Kidney glomerular epithelial cell (primary cell): ENCODE results near the gene RNF208.
"Not testable (repeated sequence)": the region's sequence is repeated elsewhere in the genome, so short reads cannot be mapped to it uniquely, and the experiment has no call there.

Source experiments
- DNase-seq: peaks from one replicate; lab custom pipeline; 2025; lab: John Stamatoyannopoulos, UW

RNF208 gene

DNA sequence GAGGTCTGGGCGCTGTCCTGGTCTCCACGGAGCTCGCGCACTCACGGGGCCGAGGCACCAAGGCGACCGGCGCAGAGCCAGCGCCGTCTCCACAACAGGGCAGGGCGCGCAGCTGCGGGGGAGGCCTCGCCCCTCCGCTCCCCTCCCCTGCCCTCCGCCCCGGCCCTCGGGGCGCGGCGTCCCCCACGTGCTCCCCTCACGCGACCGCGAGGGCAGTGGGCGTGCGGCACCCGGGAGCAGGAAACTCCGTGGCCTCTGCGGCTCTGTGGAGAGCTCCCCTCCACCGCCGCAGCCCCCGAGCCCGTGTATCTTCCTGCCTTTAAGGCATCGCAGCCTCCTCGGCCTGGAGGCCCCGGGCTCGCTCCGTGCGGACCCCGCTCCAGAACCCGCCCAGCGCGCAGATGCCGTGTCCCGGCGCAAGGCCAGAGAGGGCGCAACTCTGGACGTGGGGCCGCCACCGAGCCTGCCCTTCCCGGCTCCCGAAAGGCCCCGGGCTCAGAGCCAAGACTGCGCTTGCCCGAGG, 18.3 kb upstream of the RNF208 start:
- DNase-seq, result peak; percentile 41

DNA sequence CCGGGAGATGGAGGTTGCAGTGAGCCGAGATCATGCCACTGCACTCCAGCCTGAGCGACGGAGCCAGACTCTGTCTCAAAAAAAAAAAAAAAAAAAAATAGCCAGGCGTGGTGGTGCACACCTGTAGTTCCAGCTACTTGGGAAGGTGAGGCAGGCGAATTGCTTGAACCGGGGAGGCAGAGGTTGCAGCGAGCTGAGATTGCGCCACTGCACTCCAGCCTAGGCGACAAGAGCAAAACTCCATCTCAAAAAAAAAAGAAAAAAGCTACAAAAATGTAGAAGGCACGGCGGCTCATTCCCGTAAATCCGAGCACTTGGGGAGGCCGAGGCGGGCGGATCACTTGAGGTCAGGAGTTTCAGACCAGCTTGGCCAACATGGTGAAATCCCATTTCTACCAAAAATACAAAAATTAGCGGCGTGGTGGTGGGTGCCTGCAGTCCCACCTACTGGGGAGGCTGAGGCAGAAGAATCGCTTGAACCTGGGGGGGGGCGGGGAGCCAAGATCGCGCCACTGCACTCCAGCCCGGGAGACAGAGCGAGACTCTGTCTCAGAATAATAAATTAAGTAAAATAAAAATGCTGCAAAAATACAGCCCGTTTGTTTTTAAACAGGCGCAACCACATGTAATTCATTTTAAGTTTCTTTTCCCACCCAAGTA, 17.6 kb upstream of the RNF208 start:
- not testable (repeated sequence) for DNase-seq

DNA sequence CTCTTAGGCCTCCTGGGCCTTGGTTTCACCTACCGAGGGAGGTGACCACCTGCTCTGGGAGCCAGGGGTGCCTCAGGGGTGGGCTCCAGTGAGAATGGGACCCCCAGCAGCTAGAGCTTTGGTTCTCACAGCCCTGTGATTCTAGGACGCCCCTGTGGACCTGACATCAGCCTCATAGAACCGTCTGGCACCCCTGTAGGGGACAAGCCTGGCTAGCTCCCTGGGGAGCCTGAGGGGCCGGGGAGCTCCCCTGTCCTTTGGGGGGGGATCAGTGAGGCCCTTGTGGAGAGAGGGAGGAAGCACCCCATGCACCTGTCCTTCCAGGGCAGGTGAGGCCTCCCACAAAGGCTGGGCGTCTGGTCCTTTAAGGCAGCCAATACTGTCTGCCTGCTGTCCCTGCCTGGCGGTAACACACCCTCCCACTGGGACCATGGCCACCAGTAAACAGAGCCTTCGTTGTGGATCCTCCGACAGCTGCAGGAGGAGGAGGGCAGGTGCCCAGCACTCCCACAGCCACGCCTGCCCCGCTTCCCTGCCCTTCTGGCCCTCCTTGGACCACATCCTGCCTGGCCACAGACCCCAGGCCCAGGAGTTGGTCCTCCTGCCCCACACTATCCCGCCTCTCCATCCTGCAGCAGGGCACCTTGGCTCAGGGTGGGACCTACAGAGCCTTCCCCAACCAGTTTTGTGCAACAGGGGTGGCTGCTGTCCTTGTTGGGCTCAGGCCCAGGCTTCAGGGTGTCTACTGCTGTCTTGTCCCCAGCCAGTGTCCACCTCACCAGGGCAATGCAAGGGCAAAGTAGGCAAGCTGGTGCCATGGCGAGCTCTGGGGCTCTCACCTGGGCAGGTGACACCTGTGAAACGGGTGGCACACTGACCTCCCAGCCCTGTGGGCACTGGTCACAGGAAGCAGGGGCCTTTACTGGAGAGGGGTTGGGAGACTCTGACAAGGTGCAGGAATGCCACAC, 16.0 kb upstream of the RNF208 start:
- no peak for DNase-seq

DNA sequence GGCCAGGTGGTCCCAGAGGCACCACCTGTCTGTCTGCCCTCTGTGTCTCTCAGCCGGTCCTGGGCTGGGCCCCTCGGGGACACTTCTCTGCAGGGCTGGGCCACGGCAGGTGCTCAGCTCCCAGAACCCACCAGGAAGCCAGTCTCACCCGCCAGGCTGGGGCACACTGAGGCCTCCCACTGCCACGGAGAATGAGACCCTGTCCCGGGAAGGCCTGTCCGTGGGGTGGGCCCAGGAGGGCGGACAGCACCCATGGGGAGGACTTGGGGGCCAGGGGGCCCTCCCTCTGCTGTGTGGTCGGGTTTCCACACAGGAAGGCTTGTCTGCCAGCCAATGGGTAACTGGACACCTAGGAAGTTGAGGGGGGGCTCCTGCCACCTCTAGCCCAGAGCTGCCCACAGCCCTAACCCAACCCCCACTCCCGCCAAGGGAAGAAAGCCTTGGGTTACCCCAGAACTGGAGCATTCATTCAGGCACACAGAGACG, 14.9 kb upstream of the RNF208 start:
- no peak for DNase-seq

DNA sequence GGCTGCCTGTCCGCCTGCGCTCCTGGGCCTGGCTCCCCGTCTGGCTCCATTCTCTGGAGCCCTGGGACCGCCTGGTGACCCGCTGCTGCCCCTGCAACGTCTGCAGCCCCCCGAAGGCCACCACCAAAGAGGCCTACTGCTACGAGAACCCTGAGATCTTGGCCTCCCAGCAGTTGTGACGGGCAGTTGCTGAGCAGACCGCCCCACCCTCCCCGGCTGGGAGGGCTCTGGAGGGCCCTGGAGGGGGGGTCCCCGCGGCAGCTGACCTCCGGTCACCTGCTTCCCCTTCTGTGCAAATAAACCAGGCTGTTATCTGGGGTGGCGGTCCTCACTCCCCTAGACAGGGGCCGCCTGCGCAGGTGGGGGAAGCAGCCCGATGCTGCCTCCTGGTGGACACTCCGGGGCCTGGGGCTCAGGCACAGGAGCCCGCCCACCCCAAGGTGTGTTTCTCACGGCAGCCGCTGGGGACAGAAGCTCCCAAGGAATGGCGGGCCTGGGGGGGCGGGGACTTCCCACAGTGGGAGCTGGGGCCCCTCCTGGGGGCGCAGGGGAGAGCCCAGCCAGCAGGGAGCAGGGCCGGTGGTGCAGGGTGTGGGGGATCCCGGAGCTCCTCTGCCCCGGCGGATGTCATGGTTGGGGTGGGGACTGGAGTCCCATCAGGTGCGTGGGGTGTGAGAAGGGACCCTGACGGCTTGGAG, 14.3 kb upstream of the RNF208 start:
- peak; percentile 49 for DNase-seq

DNA sequence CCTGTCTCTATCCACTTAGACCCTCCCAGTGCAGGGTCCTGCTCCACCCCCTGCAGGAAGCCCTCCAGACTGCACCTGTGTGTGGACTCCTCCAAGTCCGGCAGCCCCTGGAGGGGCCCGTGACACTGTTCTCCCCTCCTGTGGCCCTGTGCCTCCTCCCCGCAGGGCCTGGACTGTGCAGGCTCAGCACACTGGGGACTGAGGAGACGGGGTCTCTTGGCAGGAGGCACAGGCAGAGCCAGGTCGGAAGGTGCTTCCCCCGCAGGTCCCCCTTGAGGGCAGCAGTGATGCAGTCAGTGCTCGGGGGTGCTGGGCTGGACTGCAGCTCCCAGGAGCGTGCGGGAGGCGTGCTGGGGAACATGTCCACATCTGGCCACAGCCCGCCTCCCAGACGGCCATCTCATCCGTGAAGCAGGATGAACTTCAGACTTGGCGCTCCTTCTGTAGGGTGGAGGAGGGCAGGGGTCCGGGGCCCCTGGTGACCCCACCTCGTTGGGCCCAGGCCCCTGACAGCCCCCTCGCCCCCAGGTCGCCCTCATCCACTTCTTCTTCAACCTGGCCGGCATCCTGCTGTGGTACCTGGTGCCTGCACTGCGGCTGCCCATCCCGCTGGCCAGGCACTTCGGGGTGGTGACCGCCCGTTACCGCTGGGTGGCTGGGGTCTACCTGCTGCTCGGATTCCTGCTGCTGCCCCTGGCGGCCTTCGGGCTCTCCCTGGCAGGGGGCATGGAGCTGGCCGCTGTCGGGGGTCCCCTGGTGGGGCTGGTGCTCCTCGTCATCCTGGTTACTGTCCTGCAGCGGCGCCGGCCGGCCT, 13.6 kb upstream of the RNF208 start:
- DNase-seq, result no peak

DNA sequence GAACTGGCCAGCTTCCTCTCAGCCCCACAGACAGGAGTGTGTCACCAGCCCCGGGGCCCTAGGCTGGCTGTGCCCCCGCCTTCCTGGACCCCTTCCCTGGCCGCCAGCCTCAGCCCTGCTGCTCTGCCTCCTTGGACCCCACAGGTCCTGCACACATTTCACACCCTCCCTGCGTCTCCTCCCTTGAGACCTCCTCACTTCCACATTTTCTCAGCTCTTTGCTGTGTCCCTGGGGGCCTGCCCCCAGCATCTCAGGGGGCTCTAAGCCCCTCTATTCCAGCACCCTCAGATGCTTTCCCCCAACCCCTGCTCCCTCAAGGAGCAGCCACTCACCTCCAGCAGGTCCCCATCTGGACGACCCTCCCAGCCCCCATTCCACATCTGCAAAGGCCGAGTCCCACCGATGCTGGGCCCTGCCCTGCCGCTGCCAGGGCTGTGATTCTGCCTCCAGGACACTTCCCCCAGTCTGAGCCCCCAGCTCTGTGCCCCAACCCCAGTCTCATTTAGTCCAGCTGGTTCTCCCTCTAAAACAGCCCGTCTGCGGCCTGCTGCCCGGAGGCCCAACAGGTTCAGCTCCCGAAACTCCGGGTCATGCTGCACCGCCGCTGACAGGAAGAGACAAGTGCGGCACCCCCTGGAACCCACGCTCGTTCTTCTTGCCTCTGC, 12.9 kb upstream of the RNF208 start:
- DNase-seq, result no peak

DNA sequence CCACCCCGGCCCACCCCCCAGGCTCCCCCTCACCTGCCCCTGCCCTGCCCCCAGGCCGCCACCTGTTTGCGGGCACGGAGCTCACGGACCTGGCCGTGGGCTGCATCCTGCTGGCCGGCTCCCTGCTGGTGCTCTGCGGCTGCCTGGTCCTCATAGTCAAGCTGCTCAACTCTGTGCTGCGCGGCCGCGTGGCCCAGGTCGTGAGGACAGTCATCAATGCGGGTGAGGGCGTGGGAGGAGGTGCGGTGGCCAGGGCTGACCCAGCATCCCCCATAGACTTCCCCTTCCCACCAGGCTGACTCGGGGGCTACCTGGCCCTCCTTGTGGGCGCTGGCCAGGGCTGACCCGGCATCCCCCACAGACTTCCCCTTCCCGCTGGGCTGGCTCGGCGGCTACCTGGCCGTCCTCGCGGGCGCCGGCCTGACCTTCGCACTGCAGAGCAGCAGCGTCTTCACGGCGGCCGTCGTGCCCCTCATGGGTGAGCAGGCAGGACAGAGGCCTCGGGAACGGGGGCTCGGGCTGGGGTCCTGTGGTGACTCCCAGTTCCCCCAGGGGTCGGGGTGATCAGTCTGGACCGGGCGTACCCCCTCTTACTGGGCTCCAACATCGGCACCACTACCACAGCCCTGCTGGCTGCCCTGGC, 12.1 kb upstream of the RNF208 start:
- DNase-seq, result no peak

DNA sequence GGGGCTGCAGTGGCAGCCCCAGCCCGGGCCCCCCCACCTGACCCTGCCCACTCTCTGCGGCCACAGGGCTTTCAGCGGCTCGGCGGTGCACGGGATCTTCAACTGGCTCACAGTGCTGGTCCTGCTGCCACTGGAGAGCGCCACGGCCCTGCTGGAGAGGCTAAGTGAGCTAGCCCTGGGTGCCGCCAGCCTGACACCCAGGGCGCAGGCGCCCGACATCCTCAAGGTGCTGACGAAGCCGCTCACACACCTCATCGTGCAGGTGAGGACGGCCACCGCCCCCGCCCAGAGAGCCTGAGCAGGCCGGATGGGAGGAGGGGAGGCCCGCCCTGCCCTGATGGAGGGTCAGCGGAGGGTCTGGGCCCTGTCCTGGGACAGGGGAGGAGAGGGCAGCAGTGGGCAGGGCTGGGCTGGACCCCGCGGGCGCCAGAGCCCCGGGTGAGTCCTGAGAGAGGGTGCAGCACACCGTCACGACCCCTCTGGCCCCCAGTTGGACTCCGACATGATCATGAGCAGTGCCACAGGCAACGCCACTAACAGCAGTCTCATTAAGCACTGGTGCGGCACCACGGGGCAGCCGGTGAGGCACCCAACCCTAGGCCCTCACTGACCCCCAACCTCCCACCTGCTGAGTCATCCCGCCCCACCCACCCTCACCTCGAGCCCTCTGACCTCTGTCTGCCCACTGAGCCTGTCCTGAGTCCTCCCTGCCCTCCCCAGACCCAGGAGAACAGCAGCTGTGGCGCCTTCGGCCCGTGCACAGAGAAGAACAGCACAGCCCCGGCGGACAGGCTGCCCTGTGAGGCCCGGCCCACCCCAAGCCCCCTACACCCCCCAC, 11.3 kb upstream of the RNF208 start:
- no peak for DNase-seq

DNA sequence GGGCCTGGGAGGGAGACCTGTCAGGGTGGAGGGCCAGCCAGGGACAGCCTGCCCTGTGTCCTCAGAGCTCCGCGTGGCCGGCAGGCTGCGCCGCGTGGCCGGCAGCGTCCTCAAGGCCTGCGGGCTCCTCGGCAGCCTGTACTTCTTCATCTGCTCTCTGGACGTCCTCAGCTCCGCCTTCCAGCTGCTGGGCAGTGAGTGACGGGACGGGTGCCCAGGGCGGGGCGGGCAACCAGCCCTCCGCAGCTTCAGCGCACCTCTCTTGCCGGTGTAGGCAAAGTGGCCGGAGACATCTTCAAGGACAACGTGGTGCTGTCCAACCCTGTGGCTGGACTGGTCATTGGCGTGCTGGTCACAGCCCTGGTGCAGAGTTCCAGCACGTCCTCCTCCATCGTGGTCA, 10.5 kb upstream of the RNF208 start:
- no peak for DNase-seq

DNA sequence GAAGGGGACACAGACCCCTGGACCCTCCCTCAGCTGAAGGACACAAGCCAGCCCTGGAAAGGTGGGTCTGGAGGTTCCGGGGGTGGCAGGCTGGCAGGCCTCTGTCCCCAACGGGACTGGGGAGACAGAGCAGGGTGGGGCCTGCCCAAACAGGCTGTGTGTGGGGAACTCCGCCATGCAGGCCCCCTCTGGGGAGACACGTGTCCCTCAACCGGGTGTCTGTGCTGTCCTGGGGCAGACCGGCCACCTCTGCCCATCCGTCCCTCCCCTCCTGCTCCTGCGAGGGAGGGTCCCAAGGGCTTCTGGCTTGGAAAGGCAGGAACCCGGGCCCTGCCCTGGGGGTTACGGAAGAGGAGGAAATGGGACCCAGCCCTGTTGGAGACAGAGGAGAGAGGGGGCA, 10.1 kb upstream of the RNF208 start:
- no peak for DNase-seq

DNA sequence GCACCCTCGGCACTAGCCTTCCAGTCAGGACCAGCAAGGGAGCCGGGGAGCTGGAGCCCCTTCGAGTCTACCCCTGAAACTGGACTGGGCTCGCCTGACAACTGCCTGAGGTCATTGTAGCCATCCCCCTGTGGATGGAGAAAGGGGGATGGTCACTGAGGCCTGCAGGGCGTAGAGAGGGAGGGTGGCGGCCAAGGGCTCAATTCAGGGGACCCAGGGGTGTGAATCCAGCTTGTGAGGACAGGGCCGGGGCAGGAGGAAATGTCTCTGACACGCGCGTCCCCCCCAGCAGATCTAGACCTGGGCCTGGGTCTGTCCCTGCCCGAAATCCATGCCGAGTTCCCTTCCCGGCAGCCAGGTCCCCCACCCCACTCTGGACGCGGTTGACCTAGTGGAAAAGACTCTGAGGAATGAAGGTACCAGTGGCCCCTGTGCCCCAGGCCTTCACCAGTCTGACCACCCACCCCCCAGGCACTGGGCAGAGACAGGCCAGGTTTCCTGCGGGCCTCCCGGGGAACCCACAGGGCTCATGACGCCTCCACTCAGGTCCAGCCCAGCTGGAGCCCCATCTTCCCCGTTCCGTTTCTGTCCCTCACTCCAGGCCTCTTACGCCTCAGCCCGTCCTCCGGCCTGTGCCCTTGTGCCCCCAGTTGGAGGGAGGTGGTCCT, 9.5 kb upstream of the RNF208 start:
- no peak for DNase-seq

DNA sequence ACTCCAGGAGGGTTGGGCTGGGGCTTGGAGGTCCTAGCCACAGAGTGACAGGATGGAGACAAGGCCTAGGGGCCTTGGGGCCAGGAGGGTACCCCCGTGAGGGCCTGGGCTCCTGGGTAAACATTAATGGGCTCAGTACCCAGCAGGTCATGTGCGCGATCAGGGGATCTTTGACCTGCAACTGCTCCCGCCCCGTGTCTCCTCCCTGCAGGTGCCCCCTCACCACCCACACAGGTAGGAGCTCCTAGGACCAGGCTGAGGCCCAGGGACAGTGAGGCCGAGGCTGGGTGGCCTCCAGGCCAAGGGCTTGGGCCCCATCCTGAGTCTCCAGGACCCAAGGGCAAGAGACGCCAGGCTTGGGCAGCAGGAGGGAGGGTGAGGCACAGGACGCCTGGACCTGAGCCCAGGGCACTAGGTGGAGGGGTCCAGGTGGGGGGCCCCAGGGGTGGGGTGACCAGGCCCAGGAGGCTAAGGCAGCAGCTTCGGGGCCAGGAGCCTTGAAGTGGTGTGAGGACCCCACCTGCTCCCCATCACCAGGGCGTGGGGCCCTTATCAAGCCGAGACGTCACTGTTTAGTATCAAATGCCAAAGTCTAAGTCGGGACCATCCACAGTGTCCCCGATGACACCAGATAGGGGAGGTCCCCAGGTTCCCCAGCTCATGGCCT, 8.8 kb upstream of the RNF208 start, which contains the start of gene SLC34A3:
TSS of gene SLC34A3 (plus strand) at position 197 of the 667 bp plus-strand sequence. CDS start 802 bp downstream, outside the sequence.
- no peak for DNase-seq

DNA sequence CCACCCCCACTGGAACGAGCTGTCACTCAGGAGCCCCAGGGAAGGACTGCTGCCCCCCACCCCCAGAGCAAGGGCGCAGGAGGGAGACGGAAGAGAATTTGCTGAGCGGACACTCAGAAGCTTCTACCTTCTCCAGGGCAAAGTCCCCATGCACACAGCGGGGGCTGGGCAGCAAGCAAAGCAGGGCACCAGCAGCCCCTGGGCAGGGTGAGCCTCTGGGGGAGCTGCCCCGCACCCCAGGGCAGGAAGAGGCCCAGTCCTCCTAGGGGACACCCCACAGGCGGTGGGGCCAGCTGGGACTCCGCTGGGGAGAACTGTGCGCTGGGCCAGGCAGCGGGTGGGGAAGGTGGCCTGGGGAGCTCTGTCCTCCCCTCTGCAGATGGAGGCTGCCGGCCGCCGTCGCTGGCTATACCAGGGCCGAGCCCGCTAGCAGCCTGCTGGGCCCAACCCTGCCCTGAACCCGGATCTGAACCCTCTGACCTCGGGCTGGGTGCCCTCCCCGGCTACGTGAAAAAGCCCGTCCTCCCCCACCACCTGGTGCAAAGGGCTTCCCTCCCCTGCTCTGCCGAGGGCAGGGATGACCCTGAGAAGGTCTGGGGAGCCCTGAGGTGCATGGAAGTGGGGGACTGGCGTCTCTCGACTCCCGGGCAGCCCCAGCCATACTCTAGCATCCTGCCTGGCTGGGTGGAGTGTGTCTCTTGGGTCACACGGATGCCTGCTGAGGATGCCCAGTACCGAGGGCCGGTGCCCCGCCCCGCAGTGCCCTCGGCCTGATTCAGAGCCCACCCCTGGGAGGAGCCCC, 8.1 kb upstream of the RNF208 start:
- no peak for DNase-seq

DNA sequence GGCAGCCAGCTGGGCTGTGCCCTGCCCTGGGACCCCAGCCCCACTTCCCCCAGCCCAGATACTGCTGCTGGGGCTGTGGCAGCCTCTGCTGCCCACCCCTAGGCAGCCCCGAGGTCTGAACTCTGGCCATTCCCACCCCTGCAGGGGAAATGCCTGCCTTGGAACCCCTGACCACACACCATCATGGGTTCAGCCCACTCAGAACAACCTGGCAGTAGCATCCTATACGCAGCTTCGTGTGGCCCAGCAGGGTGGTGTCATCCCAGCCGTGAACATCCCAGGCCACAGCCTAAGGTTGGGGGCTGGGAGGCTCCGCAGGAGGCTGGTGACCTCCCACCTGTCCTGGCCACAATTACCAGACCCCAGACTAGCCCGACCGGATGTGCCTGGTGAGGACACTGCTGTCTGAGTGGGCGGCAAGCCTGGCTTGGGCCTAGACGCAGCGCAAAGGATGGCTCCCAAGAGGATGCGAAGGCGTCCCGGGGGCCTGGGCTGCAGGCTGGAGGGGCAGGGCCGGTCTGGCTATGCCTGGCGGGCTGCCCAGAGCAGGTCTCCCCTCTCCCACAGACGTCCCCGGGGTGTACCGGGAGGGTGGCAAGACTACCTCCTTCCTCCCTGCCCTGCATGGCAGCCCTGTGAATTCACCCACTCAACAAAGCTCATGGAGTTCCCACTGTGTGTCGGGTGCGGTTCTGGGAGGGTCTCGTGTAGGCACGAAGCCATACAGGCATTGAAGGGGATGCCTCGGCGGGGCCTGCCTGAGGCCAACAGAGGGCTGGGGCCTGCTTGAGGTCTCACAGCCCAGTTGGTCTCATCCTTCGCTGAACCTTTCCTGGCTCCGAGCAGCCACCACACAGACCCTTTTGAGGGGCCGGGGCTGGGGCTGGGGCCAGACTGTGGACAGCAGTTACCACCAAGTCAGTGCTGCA, 7.2 kb upstream of the RNF208 start:
- no peak for DNase-seq

DNA sequence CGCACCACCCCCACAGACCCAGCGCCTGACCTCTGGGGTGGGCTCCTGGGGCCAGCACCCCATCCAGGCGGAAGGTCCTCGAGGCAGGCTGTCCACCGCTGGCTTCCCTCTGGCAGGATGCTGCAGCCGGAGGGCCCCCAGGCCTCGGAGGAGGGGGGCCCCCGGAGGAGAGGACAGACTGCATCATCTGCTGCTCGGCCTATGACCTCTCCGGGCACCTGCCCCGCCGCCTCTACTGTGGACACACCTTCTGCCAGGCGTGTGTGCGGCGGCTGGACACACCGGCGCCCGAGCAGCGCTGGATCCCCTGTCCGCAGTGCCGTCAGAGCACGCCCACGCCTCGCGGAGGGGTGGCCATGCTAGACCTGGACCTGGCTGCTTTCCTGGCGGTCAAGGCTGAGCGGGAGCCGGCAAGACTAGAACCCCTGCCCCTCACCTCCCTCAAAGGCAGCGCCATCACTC, 6.5 kb upstream of the RNF208 start:
- no peak for DNase-seq
